IMR-90 (cell line): ENCODE data around the gene CECR2. TPM values are rescaled to one million over a fixed set of nuclear protein-coding genes. Genes with fewer than 3 reads are reported as not detected.

Experiments
- ATAC-seq: fragments of 200-7000 bp; cut with Tn5 transposase; 2 replicates; pipeline ENCODE4 v1.9.1; 2020; ENCODE audit warnings: low read depth, mild to moderate bottlenecking, moderate library complexity
- BruUV-seq: library from RNA; stranded (reverse); fragments of 400-500 nt; replicated peaks from 2 replicates; lab custom pipeline; 2021; lab: Mats Ljungman, UMichigan
- CTCF ChIA-PET: fragments of 300-600 bp; formaldehyde crosslinking; extraction: SDS; loops from one replicate; lab custom pipeline; 2021; ENCODE audit warnings: antibody characterized with exemption; lab: Yijun Ruan, JAX
- POLR2A ChIA-PET: fragments of 300-600 bp; sonication (Branson Sonifier 250); formaldehyde crosslinking; loops from one replicate; lab custom pipeline; 2022; ENCODE audit warnings: antibody characterized with exemption; ENCODE audit not compliant: unreplicated experiment; lab: Charles Lee
- DNase-seq: peaks from one replicate; pipeline ENCODE4 v3.0.0; 2013
- H2AFZ ChIP-seq: replicated peaks from 2 replicates; pipeline ENCODE3; 2013; ENCODE audit warnings: low read length, mild to moderate bottlenecking; ENCODE audit not compliant: poor library complexity
- H2AK5ac ChIP-seq: 2 replicates; pipeline ENCODE4 v1.6.1; 2013; ENCODE audit warnings: low read depth, low read length, inconsistent platforms
- H2AK9ac ChIP-seq: replicated peaks from 2 replicates; pipeline ENCODE3; 2013; ENCODE audit warnings: mild to moderate bottlenecking, low read depth, low read length, moderate library complexity; ENCODE audit not compliant: poor library complexity
- H2BK120ac ChIP-seq: 2 replicates; pipeline ENCODE4 v1.6.1; 2013; ENCODE audit warnings: low read depth, low read length, inconsistent platforms
- H2BK15ac ChIP-seq: 3 replicates; pipeline ENCODE4 v1.6.1; 2013; ENCODE audit warnings: low read depth, low read length, inconsistent platforms
- H2BK20ac ChIP-seq: 2 replicates; pipeline ENCODE4 v1.6.1; 2013; ENCODE audit warnings: low read depth, mild to moderate bottlenecking, inconsistent platforms, low read length, moderate library complexity
- H2BK5ac ChIP-seq: 2 replicates; pipeline ENCODE4 v1.6.1; 2013; ENCODE audit warnings: mild to moderate bottlenecking, low read depth, low read length, inconsistent platforms; ENCODE audit not compliant: poor library complexity, severe bottlenecking
- H3K14ac ChIP-seq: replicated peaks from 2 replicates; pipeline ENCODE4 v1.6.1; 2013; ENCODE audit warnings: low read depth, low read length, inconsistent platforms
- H3K18ac ChIP-seq: 2 replicates; pipeline ENCODE4 v1.6.1; 2013; ENCODE audit warnings: low read depth, low read length, control low read depth
- H3K23ac ChIP-seq: 2 replicates; pipeline ENCODE4 v1.6.1; 2013; ENCODE audit warnings: low read depth, low read length, inconsistent platforms
- H3K27ac ChIP-seq: 2 replicates; pipeline ENCODE4 v1.5.1; 2013; ENCODE audit warnings: mild to moderate bottlenecking, control low read depth, low read length; ENCODE audit not compliant: insufficient read depth
- H3K27me3 ChIP-seq: 2 replicates; pipeline ENCODE4 v1.6.1; 2013; ENCODE audit warnings: low read length; ENCODE audit not compliant: control insufficient read depth, insufficient read depth
- H3K36me3 ChIP-seq: 2 replicates; pipeline ENCODE4 v1.6.1; 2013; ENCODE audit warnings: low read length, mixed read lengths; ENCODE audit not compliant: control insufficient read depth, insufficient read depth
- H3K4ac ChIP-seq: 2 replicates; pipeline ENCODE4 v1.6.1; 2013; ENCODE audit warnings: low read depth, low read length, inconsistent platforms
- H3K4me1 ChIP-seq: 2 replicates; pipeline ENCODE4 v1.6.1; 2013; ENCODE audit warnings: low read length, mixed read lengths; ENCODE audit not compliant: control insufficient read depth, insufficient read depth
- H3K4me2 ChIP-seq: 2 replicates; pipeline ENCODE4 v1.6.1; 2013; ENCODE audit warnings: low read depth, mild to moderate bottlenecking, control low read depth, low read length, moderate library complexity
- H3K4me3 ChIP-seq: 2 replicates; pipeline ENCODE4 v1.5.1; 2013; ENCODE audit warnings: low read depth, mild to moderate bottlenecking, control low read depth, low read length, moderate library complexity; ENCODE audit not compliant: insufficient read depth
- H3K56ac ChIP-seq: 2 replicates; pipeline ENCODE4 v1.6.1; 2013; ENCODE audit warnings: low read length, inconsistent platforms; ENCODE audit not compliant: insufficient read depth; ENCODE audit errors: extremely low read depth
- H3K79me1 ChIP-seq, 2 experiments: 2 replicates each; pipeline ENCODE4 v1.6.1; 2013; ENCODE audit warnings: low read length in 2 of 2, inconsistent platforms in 1 of 2, low read depth in 1 of 2
- H3K9ac ChIP-seq: 2 replicates; pipeline ENCODE4 v1.6.1; 2013; ENCODE audit warnings: low read depth, low read length, control low read depth
- H3K9me1 ChIP-seq: 2 replicates; pipeline ENCODE4 v1.6.1; 2013; ENCODE audit warnings: low read length, inconsistent platforms; ENCODE audit not compliant: insufficient read depth
- H3K9me3 ChIP-seq: 2 replicates; pipeline ENCODE4 v1.6.1; 2013; ENCODE audit warnings: low read length; ENCODE audit not compliant: control insufficient read depth, insufficient read depth
- H4K20me1 ChIP-seq: 2 replicates; pipeline ENCODE4 v1.6.1; 2013; ENCODE audit warnings: low read length, inconsistent platforms; ENCODE audit not compliant: insufficient read depth
- H4K5ac ChIP-seq: 2 replicates; pipeline ENCODE4 v1.6.1; 2013; ENCODE audit warnings: mild to moderate bottlenecking, low read depth, low read length, control low read depth
- H4K8ac ChIP-seq, 2 experiments: 2 replicates each; pipeline ENCODE4 v1.6.1; 2013; ENCODE audit warnings: low read depth in 2 of 2, low read length in 2 of 2, control low read depth in 1 of 2, inconsistent platforms in 1 of 2
- H4K91ac ChIP-seq: 2 replicates; pipeline ENCODE4 v1.6.1; 2013; ENCODE audit warnings: low read depth, low read length, inconsistent platforms; ENCODE audit not compliant: insufficient read depth
- SMC3 ChIP-seq: fragments of 150-350 bp; IDR thresholded peaks from 2 replicates; pipeline ENCODE4 v1.6.1; 2016; ENCODE audit warnings: low read depth, mild to moderate bottlenecking, antibody characterized with exemption, low read length, moderate library complexity
- WGBS, 2 experiments: methylation state at CpG; one replicate each; pipeline versions ENCODE4 v1.1.5 to v1.1.7; 2013; ENCODE audit warnings: missing lambda C conversion rate in 2 of 2; ENCODE audit not compliant: insufficient read length in 1 of 2; ENCODE audit errors: extremely low coverage in 2 of 2; 5-methylcytosine and 5-hydroxymethylcytosine counted together
- dilution Hi-C: fragments of 300-500 bp; cut with HindIII; formaldehyde crosslinking; loops from one replicate; pipeline ENCODE4 v1.14.3; 2018; ENCODE audit warnings: low sequenced_read_pairs; ENCODE audit not compliant: unreplicated experiment
- in situ Hi-C: fragments of 300-500 bp; cut with MboI; formaldehyde crosslinking; loops from 3 replicates; pipeline ENCODE4 v1.14.3; 2019; ENCODE audit warnings: low sequenced_read_pairs, inconsistent platforms, mixed read lengths
- intact Hi-C: fragments of 100-400 bp; cut with micrococcal nuclease; formaldehyde crosslinking; loops from 2 replicates; pipeline ENCODE4 v1.10.0; 2022
- polyA plus RNA-seq, 3 experiments: library from polyadenylated mRNA; depleted of rRNA; stranded (reverse); fragments of >200 nt; gene quantifications; 2 replicates each; pipeline ENCODE4 v1.2.3, GENCODE V29; 2012; ENCODE audit warnings: low replicate concordance in 1 of 3
- total RNA-seq: library from RNA; depleted of rRNA; stranded (reverse); fragments of >200 nt; gene quantifications from 2 replicates; pipeline ENCODE4 v1.2.3, GENCODE V29; 2012

Gene CECR2
- total and polyA plus RNA-seq, 2 of the 4 experiments (the other 2 are of a cell fraction): under 0.01 TPM; not detected in 1

GRCh38 chr22:17436382-17436980 lies 67.2 kb downstream of the CECR2 start:
- no peak overlapping the region for H3K14ac ChIP-seq
- CTCF ChIA-PET: interaction anchor here (1.1 kb wide), 1 partner anchor 19 kb away, joined by 3 read pairs; no protein-coding TSS in a partner anchor
- peaks cover 7% of the 10 kb centered on the region for H3K27me3 ChIP-seq
- no peaks in the 10 kb centered on the region for H3K9me1 ChIP-seq
- H2AFZ ChIP-seq: no peak overlapping the region
- no peak overlapping the region for H3K23ac ChIP-seq
- POLR2A ChIA-PET: no interaction called here
- TF ChIP-seq SMC3: no peak
- H2AK9ac ChIP-seq: no peak overlapping the region
- no TSS peak for BruUV-seq
- no peak overlapping the region for H2BK20ac ChIP-seq
- H2AK5ac ChIP-seq: no peak overlapping the region
- no peak overlapping the region for H4K8ac ChIP-seq
- no peak overlapping the region for H3K4ac ChIP-seq
- no peaks in the 10 kb centered on the region for H3K4me1 ChIP-seq
- H4K91ac ChIP-seq: no peak overlapping the region
- H4K20me1 ChIP-seq: no peaks in the 10 kb centered on the region
- H3K4me2 ChIP-seq: no peak overlapping the region
- in situ Hi-C loops (no loop called here), dilution Hi-C loops (no loop called here), intact Hi-C loops (loop anchor here (10.0 kb wide), 1 partner anchor 62 kb away; no protein-coding TSS in a partner anchor)
- no peak overlapping the region for H3K27ac ChIP-seq
- DNase-seq (no peak), ATAC-seq (no peak)
- no peak overlapping the region for H2BK15ac ChIP-seq
- H4K5ac ChIP-seq: no peak overlapping the region
- H3K79me1 ChIP-seq: no peaks in the 10 kb centered on the region
- H3K4me3 ChIP-seq: no peak overlapping the region
- no peak overlapping the region for H2BK120ac ChIP-seq
- no CpG with 5 or more reads among the region's 5 CpGs for WGBS, 2 experiments
- no peak overlapping the region for H3K56ac ChIP-seq
- no peak overlapping the region for H3K18ac ChIP-seq
- H3K9ac ChIP-seq: no peak overlapping the region
- no peaks in the 10 kb centered on the region for H3K9me3 ChIP-seq
- H2BK5ac ChIP-seq: no peak overlapping the region
- no peaks in the 10 kb centered on the region for H3K36me3 ChIP-seq
